Measurements from ENCODE around the gene HIVEP3.

Gene HIVEP3

GRCh38 chr1:41660570-41661427, 257.9 kb downstream of the HIVEP3 start:
- DNase-seq, result no peak

GRCh38 chr1:41659903-41660302, 258.8 kb downstream of the HIVEP3 start:
- DNase-seq, result no peak

- DNase-seq, result no peak
Measured at GRCh38 chr1:41659159-41659495, 259.6 kb downstream of the HIVEP3 start.

GRCh38 chr1:41658431-41659158, 260.1 kb downstream of the HIVEP3 start:
- no peak for DNase-seq

GRCh38 chr1:41657679-41658295, 260.9 kb downstream of the HIVEP3 start:
- no peak for DNase-seq

- no peak for DNase-seq
Measured at GRCh38 chr1:41656825-41657500, 261.8 kb downstream of the HIVEP3 start.

GRCh38 chr1:41656068-41656467, 262.7 kb downstream of the HIVEP3 start:
- no peak for DNase-seq

GRCh38 chr1:41655632-41656031, 263.1 kb downstream of the HIVEP3 start:
- no peak for DNase-seq

GRCh38 chr1:41653574-41653973, 265.1 kb downstream of the HIVEP3 start:
- DNase-seq, result no peak

GRCh38 chr1:41652384-41653265, 266.1 kb downstream of the HIVEP3 start:
- no peak for DNase-seq

GRCh38 chr1:41650028-41650880, 268.5 kb downstream of the HIVEP3 start:
- peak; percentile 34 for DNase-seq

GRCh38 chr1:41649396-41650027, 269.2 kb downstream of the HIVEP3 start:
- DNase-seq, result no peak

- DNase-seq, result no peak
Measured at GRCh38 chr1:41648844-41649243, 269.9 kb downstream of the HIVEP3 start.

- no peak for DNase-seq
Measured at GRCh38 chr1:41648230-41648629, 270.5 kb downstream of the HIVEP3 start.

- DNase-seq, result no peak
Measured at GRCh38 chr1:41647221-41648135, 271.2 kb downstream of the HIVEP3 start.

- no peak for DNase-seq
Measured at GRCh38 chr1:41646186-41646585, 272.5 kb downstream of the HIVEP3 start.

GRCh38 chr1:41645062-41645461, 273.7 kb downstream of the HIVEP3 start:
- no peak for DNase-seq

GRCh38 chr1:41642922-41643821, 275.6 kb downstream of the HIVEP3 start:
- DNase-seq, result no peak

All from SHP77 treated with DMSO at 0.1 percent for 48 hours (cell line).